GM19397 (cell line): ENCODE measurements around the gene ATOH1.

Experiments used
- ATAC-seq: cut with Tn5 transposase; IDR thresholded peaks from one replicate; pipeline ENCODE4 v1.9.1; 2021; ENCODE audit warnings: mild to moderate bottlenecking, moderate library complexity; ENCODE audit not compliant: unreplicated experiment

The ATOH1 gene

GRCh38 chr4:93828332-93828994 is at the start of gene ATOH1:
Gene ATOH1 (plus strand): TSS chr4:93828753. CDS start chr4:93828927, 174 bp downstream.
- ATAC-seq, result no peak

DNA sequence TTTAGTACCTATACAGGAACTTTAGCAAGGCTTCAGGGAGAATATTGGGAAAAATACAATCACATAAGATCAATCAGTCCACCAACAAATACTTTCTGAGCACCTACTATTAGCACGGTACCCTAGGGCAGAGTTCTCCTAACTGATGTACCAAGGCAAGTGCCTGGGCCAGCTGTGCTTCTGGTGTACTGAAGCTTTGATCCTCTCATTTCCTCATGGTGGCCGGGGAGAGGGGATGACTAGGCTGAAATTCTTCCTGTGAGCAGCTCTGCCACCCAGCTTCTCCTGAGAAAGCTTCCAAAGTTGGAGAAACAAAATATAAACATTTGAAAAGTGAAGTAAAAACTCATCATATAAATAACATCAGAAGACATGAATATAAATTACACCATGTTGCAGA is 49.3 kb upstream of the ATOH1 start:
- ATAC-seq, result no peak

DNA sequence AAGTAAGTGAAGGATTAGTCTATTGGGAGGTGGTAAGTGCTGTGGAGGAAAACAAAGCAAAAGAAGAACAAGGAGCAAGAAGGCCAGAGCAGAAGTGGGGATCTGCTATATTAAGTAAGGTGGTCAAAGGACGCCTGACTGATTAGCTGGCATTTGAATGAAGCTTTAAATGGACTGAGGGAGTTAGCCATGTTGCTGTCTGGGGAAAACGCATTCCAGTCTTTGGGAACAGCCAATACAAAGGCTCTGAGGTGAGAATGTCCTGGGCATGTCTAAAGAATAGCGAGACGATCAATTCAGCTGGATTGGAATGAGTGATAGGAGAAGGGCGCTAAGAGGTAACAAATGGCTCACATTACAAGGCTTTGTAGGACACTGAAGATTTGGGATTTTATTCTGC is 48.5 kb upstream of the ATOH1 start:
- no peak for ATAC-seq

DNA sequence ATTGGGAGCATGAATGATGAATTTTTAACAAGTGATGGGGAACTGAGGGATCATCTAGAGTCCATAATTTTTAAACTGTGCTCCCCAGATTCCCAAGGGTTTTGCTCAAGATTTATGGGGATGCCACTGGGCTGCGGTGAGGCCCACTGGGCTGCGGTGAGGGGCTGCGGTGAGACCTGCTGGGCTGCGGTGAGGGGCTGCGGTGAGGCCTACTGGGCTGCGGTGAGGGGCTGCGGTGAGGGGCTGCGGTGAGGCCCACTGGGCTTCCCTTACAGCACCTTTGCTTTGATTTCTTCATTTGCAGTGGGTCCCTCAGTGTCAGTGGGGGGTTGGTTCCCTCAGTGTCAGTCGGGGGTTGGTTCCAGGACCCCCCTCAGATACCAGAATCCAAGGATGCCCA is 47.4 kb upstream of the ATOH1 start:
- no peak for ATAC-seq

- no peak for ATAC-seq
These were observed 42.4 kb upstream of the ATOH1 start for GRCh38 chr4:93786149-93786548.

GRCh38 chr4:93788712-93789111 is 39.8 kb upstream of the ATOH1 start:
- ATAC-seq, result no peak

DNA sequence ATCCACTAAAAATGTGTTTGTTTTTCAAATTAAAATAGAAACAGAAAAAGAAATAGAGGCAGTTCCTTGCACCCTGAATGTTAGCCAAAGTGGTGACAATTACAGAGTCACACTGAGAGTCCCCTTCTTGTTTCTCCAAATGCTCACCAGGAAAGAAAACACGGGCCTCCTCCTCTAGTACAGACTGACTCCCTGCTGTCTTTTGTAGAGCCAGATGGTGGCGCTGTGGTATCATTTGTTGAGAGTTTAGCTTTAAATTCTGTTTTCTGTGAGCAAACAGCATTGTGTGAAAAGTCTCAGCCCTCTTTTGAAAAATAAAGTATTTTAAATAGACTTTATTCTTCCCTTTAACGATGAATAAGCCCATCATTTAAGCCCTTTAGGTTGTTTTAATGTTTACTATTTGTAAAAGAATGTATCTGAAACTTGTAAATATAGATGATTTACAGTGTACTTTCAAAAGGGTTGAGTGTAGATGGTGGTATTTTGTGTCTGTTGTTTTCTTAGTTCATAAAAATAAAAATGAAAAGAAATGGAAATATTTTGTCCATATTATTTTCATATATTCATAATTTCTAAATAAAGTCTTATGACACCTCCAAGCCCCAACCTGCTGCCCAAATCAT is 36.9 kb upstream of the ATOH1 start:
- ATAC-seq, result peak; percentile 76

- no peak for ATAC-seq
These were observed 26.5 kb upstream of the ATOH1 start for GRCh38 chr4:93802045-93802444.

- ATAC-seq, result no peak
These were observed 18.8 kb upstream of the ATOH1 start for GRCh38 chr4:93809773-93810172.

GRCh38 chr4:93810340-93810992 is 18.1 kb upstream of the ATOH1 start:
- ATAC-seq, result no peak

GRCh38 chr4:93813092-93813491 is 15.5 kb upstream of the ATOH1 start:
- no peak for ATAC-seq

DNA sequence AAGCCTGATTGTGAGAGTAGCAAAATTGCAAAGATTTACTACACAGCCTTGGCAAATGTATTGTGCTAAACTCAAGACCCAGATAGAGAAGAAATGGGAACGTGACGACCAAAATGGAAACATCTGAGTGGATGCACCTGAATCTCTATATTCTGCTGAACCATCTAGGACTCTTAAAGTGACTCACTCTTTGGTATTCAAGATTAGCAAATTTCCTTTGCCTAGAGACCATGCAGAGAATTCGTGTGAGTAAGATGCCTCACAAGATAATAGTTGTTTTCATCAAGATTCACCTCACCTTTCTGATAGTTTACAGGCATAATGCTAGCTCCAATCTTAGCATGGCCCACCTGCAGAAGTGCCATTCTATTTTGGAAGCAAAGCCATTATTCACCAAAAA is 14.4 kb upstream of the ATOH1 start:
- ATAC-seq, result no peak

DNA sequence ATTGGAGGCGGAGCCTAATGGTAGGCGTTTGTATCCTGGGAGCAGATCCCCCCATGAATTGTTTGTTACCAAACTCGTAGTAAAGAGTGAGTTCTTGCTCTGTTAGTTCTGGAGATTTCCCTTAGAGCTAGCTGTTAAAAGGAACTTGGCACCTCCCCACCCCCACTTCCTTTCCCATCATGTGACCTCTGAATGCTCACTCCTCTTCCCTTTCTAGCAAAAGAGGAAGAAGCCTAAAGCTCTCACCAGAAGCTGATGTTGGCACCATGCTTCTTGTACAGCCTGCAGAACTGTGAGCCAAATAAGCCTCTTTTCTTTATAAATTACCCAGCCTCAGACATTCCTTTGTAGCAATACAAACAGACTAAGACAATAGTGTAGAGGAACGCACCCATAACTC is 13.8 kb upstream of the ATOH1 start:
- no peak for ATAC-seq

DNA sequence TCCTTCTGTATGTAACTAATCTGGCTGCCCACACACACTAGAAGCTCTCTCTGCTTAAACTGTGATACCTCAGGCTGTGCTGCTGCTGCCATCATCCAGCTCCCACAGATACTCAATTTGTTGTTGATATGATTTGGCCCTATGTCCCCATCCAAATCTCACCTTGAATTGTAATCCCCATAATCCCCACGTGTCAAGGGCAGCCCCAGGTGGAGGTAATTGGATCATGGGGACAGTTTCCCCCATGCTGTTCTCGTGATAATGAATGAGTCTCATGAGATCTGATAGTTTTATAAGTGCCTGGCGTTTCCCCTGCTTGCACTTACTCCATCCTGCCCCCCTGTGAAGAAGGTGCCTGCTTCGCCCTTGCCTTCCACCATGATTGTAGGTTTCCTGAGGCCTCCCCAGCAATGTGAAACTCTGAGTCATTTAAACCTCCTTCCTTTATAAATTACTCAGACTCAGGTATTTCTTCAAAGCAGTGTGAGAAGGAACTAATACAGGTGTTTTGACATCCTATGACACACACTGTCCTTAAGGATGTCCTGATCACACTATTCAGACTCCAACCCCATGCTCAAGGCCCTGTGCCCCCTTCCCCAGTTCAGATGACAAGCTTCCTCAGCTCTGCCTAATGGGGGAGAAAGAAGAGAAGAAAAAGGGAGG is 2.9 kb upstream of the ATOH1 start:
- ATAC-seq, result no peak

DNA sequence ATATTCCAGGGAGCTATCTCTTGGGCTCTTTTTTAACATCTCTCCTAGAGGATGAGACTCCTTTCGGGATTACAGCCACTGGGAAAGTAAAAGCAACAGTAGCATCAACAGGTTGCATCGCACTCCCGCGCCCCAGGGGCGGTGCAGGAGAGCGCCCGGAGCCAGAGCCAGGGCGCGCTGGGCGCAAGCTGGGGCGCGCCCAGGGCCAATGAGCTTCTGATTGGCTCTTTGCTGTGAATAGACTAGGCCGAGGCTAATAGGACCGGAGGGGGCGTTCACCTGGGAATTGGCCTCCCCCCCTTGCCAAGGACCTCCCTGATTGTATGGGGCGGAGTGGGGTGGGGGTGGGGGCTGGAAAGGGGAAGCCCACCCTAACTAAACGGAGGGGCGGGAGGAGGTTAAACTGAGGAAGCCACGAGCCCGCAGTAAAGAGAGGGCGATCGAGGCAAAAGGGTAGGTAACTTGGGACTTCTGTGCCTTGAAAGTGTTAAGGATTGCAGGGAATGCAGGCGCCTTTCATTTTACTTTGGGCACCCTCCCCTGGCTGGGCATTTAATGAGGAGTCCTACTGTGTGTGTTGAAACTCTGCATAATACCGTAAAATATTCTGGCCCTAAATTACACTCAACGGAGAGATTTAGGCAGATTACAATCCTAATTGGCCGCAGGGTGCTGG is 1.1 kb upstream of the ATOH1 start:
- ATAC-seq, result no peak

- ATAC-seq, result no peak
These were observed 654 bp downstream of the ATOH1 start for GRCh38 chr4:93828995-93829819.

- no peak for ATAC-seq
These were observed 1.5 kb downstream of the ATOH1 start for GRCh38 chr4:93829820-93830687.

DNA sequence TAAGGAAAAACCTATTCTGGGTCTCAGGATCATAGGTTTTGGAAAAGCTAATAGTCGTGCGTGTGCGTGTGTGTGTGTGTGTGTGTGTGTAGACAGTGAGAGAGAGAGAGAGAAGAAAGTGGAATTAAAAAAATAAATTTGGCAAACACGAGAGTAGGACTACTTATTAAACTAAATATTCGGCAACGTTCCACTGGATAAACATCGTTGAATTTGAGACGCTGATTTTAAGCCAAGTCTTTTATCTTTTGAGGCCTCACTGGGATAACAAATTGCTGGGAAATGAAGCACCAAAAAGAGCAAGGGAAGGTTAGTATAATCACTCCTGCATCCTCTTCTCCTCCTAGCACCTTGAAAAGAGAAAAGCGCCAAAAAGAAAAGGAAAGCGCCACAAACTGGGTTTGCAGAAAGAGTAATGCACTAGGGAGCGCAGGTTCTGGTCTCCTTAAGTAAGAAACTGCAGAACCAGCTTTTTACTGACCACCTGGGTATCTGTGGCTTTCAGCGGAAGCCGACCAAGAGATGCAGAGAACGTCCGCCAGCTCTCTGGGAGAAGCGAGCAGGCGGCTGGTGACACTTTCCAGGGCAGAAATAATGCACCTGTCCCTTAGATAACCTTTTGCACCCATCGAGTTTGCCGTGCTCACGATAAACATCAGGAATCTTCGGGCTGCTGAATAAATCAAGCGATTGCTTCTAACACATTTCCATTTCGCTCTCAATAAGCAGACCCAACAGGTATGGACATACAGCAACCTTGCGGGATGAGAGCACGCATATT is 3.4 kb downstream of the ATOH1 start:
- no peak for ATAC-seq
